ENCODE measurements around the gene GALNT16.

DNA sequence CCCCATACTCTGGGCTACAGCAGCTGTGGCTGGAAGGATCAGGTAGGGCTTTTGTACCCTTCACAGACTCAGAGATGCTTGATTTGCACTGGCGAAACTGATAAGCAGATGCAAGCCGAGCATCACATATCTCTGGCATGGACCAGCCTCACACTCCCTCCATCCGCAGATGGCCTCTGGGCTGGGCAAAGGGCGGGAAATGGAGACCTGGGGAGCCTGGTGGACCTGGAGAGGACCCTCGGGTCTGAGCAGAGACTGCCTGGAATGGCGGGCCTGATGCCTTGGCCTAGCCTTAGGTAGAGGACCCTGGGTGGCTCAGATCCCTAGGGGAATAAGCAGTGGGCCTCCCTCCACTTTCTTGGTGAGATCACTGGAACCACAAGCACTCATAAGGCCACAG, 53.2 kb downstream of the GALNT16 start:
- TF ChIP-seq, protein P1, sequence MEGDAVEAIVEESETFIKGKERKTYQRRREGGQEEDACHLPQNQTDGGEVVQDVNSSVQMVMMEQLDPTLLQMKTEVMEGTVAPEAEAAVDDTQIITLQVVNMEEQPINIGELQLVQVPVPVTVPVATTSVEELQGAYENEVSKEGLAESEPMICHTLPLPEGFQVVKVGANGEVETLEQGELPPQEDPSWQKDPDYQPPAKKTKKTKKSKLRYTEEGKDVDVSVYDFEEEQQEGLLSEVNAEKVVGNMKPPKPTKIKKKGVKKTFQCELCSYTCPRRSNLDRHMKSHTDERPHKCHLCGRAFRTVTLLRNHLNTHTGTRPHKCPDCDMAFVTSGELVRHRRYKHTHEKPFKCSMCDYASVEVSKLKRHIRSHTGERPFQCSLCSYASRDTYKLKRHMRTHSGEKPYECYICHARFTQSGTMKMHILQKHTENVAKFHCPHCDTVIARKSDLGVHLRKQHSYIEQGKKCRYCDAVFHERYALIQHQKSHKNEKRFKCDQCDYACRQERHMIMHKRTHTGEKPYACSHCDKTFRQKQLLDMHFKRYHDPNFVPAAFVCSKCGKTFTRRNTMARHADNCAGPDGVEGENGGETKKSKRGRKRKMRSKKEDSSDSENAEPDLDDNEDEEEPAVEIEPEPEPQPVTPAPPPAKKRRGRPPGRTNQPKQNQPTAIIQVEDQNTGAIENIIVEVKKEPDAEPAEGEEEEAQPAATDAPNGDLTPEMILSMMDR (IDR thresholded peaks at IDR 0.05; ENCODE audit: extremely low read depth in 1 of 2, insufficient read depth in 1 of 2, low read depth in 1 of 2, low read length in 2 of 2) = no peak
- TF ChIP-seq POLR2AphosphoS5 (IDR thresholded peaks at IDR 0.05; ENCODE audit: insufficient read depth, low read depth, low read length) = no peak
- TF ChIP-seq POLR2A (IDR thresholded peaks at IDR 0.05; ENCODE audit: low read depth, low read length) = no peak
- no peak for TF ChIP-seq EZH2 (IDR thresholded peaks at IDR 0.05; ENCODE audit: borderline replicate concordance, low read depth, low read length, severe bottlenecking)
- no peak for TF ChIP-seq MYC (IDR thresholded peaks at IDR 0.05; ENCODE audit: low read depth, low read length)
- TF ChIP-seq, protein P2, sequence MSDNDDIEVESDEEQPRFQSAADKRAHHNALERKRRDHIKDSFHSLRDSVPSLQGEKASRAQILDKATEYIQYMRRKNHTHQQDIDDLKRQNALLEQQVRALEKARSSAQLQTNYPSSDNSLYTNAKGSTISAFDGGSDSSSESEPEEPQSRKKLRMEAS (IDR thresholded peaks at IDR 0.05; ENCODE audit: insufficient read depth, insufficient read length) = no peak
- no peak for TF ChIP-seq GATA2 (IDR thresholded peaks at IDR 0.05; ENCODE audit: insufficient read depth, insufficient read length, low read depth, low read length)

All from endothelial cell of umbilical vein (primary cell).